Esophagus muscularis mucosa (tissue), 3 donors: ENCODE data around the gene OBSCN.

Experiments
- CTCF ChIP-seq, 3 experiments: fragments of 200-600 bp in 2 of 3; fragments of 450-650 bp in 1 of 3; sonication (generic) in 2 of 3; IDR thresholded peaks; one replicate each; pipeline ENCODE4 v1.5.1; 2017 to 2019; ENCODE audit warnings: antibody characterized with exemption in 3 of 3, mild to moderate bottlenecking in 2 of 3, moderate library complexity in 1 of 3
- POLR2AphosphoS5 ChIP-seq, 2 donors: sonication (generic); formaldehyde crosslinking; IDR thresholded peaks; one replicate each; pipeline ENCODE4 v1.6.1; 2017; ENCODE audit warnings: antibody characterized with exemption in 2 of 2

DNA sequence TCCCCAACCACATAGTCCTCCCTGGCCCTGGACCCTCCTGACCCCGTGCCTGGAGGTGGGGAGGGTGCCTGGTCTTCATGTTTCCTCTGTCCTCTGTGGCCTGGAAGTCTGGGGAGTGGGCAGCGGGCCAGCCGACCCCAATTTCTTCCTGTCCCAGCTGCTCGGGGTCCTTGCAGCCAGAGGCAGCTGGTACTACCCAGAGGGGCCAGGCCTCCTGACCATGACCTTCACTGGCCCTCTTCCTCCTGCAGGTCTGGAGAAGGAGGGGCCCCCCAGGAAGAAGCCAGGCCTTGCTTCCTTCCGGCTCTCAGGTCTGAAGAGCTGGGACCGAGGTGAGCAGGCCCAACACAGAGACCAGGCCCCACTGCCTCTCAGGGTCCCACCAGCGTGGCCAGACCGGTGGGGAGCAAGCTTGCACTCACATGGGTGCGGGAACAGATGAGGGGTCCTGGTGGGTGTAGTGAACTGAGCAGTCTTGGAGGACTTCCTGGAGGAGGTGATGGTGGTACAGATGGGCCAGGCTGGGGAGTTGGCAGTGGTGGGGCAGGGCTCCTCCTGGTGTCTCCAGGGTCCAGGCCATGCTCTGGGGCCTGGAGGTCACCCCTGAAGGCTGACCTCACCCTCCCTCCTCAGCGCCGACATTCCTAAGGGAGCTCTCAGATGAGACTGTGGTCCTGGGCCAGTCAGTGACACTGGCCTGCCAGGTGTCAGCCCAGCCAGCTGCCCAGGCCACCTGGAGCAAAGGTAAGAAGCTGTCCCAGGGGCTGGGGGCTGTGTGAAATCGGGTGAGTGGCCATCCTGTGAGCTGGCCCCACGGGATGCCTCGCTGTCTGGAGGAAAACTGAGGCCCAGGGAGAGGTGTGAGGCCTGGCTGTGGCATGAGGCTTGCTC lies 166.1 kb downstream of the OBSCN start:
- no peak for TF ChIP-seq POLR2AphosphoS5 (IDR thresholded peaks at IDR 0.05)
- TF ChIP-seq CTCF (IDR thresholded peaks at IDR 0.05): no peak
